Neuron (in vitro differentiated cells): Measurements from ENCODE around the gene IRF9.
A peak's percentile ranks its signal among the peaks of the same experiment; 100 is the strongest.

Experiments
- H2AFZ ChIP-seq: one replicate; pipeline ENCODE4 v1.6.1; 2013; ENCODE audit warnings: low read depth, mild to moderate bottlenecking, inconsistent platforms, low read length, moderate library complexity
- H3K27me3 ChIP-seq: one replicate; pipeline ENCODE4 v1.6.1; 2013; ENCODE audit warnings: low read length; ENCODE audit not compliant: insufficient read depth
- H3K36me3 ChIP-seq: one replicate; pipeline ENCODE4 v1.6.1; 2013; ENCODE audit warnings: low read length; ENCODE audit not compliant: insufficient read depth
- H3K4me1 ChIP-seq: one replicate; pipeline ENCODE4 v1.6.1; 2013; ENCODE audit warnings: low read length; ENCODE audit not compliant: insufficient read depth
- H3K4me3 ChIP-seq: 2 replicates; pipeline ENCODE4 v1.5.1; 2013; ENCODE audit warnings: mild to moderate bottlenecking, low read length, moderate library complexity
- H3K9me3 ChIP-seq: one replicate; pipeline ENCODE4 v1.6.1; 2013; ENCODE audit warnings: low read length

The IRF9 gene

DNA sequence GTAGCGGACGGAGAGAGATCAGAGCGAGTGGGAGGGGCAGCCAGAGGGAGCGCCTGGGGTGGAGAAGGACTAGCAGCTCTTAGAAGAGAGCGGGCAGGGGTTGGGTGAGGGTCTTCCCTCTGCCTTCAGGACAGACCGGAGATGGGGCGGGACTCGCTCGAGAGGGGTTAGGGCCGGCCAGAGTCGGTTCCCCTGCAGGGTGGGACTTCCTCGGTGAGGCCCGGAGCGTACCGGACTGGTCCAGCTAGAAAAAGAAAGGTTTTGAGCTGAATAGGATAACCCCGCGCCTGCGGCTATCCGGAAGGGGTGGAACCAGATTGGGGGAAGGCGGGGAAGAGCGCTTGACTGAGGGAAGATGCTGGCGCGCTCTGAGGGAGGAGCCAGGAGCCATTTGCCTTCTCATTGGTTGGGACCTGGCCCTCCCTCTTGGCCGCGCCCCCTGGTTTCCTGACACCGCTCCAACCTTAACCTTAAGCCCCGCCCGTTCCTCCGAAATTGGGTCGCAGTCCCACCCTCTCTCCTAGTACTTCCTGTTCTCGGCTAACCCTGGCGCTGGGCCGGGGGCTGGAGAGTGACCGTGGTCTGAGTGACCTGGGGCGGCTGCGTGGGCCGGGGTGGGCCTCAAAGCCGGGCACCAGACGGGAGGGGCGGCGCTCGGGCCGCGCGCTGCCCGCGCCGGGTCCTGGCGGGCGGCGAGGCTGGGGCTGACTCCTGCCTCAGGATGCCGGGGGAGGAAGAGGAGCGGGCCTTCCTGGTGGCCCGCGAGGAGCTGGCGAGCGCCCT, 13.9 kb upstream of the IRF9 start, which contains the start of gene RNF31:
RNF31 (plus strand) TSS at position 521 of the 783 bp plus-strand sequence; CDS start at position 722, 201 bp downstream.
- Histone ChIP-seq H2AFZ (peak within 1 kb of the TSS; percentile 56), H3K4me3 (peak within 1 kb of the TSS; percentile 66), H3K4me1 (peaks cover 23% of the 10 kb centered on the region), H3K36me3 (peaks cover 50% of the 10 kb centered on the region), H3K27me3 (no peaks in the 10 kb centered on the region), H3K9me3 (no peaks in the 10 kb centered on the region)

GRCh38 chr14:24147761-24148428, 13.2 kb upstream of the IRF9 start:
- H3K36me3 ChIP-seq = peaks cover 55% of the 10 kb centered on the region
- H3K4me3 ChIP-seq = peak overlapping the region; percentile 66
- H2AFZ ChIP-seq = peak overlapping the region; percentile 56
- H3K9me3 ChIP-seq = no peaks in the 10 kb centered on the region
- H3K27me3 ChIP-seq = no peaks in the 10 kb centered on the region
- H3K4me1 ChIP-seq = peaks cover 22% of the 10 kb centered on the region

GRCh38 chr14:24149302-24149969, 11.6 kb upstream of the IRF9 start:
- Histone ChIP-seq H3K4me3 (no peak overlapping the region), H3K9me3 (no peaks in the 10 kb centered on the region), H3K36me3 (peaks cover 46% of the 10 kb centered on the region), H3K4me1 (peaks cover 22% of the 10 kb centered on the region), H2AFZ (no peak overlapping the region), H3K27me3 (no peaks in the 10 kb centered on the region)

DNA sequence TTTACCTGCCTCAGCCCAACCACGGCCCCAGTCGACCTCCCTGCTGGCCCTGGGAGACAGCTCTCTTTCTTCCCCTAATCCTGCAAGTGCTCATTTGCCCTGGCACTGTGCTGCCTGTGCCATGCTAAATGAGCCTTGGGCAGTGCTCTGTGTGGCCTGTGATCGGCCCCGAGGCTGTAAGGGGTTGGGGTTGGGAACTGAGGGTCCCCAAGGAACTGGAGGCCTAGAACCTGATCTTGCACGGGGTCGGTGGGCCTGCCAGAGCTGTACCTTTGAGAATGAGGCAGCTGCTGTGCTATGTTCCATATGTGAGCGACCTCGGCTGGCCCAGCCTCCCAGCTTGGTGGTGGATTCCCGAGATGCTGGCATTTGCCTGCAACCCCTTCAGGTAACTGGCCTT, 11.0 kb upstream of the IRF9 start:
- Histone ChIP-seq H3K9me3 (no peaks in the 10 kb centered on the region), H3K27me3 (no peaks in the 10 kb centered on the region), H3K4me1 (peaks cover 22% of the 10 kb centered on the region), H2AFZ (no peak overlapping the region), H3K36me3 (peaks cover 48% of the 10 kb centered on the region), H3K4me3 (no peak overlapping the region)

GRCh38 chr14:24150567-24150966, 10.5 kb upstream of the IRF9 start:
- H3K27me3 ChIP-seq = no peaks in the 10 kb centered on the region
- no peak overlapping the region for H3K4me3 ChIP-seq
- H2AFZ ChIP-seq = no peak overlapping the region
- H3K4me1 ChIP-seq = peaks cover 19% of the 10 kb centered on the region
- peaks cover 53% of the 10 kb centered on the region for H3K36me3 ChIP-seq
- H3K9me3 ChIP-seq = no peaks in the 10 kb centered on the region

DNA sequence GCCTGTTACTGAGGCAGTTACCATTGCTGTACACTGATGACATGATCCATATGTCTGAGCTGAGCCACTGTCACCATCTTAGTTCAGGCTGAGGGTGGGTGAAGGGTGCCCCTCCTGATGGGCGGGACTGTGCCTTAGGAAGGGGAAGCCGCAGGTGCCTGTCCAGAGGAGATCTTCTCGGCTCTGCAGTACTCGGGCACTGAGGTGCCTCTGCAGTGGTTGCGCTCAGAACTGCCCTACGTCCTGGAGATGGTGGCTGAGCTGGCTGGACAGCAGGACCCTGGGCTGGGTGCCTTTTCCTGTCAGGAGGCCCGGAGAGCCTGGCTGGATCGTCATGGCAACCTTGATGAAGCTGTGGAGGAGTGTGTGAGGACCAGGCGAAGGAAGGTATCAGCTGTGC, 10.1 kb upstream of the IRF9 start:
- H2AFZ ChIP-seq = no peak overlapping the region
- H3K9me3 ChIP-seq = no peaks in the 10 kb centered on the region
- H3K4me3 ChIP-seq = no peak overlapping the region
- H3K36me3 ChIP-seq = peaks cover 57% of the 10 kb centered on the region
- H3K27me3 ChIP-seq = no peaks in the 10 kb centered on the region
- H3K4me1 ChIP-seq = peaks cover 15% of the 10 kb centered on the region

DNA sequence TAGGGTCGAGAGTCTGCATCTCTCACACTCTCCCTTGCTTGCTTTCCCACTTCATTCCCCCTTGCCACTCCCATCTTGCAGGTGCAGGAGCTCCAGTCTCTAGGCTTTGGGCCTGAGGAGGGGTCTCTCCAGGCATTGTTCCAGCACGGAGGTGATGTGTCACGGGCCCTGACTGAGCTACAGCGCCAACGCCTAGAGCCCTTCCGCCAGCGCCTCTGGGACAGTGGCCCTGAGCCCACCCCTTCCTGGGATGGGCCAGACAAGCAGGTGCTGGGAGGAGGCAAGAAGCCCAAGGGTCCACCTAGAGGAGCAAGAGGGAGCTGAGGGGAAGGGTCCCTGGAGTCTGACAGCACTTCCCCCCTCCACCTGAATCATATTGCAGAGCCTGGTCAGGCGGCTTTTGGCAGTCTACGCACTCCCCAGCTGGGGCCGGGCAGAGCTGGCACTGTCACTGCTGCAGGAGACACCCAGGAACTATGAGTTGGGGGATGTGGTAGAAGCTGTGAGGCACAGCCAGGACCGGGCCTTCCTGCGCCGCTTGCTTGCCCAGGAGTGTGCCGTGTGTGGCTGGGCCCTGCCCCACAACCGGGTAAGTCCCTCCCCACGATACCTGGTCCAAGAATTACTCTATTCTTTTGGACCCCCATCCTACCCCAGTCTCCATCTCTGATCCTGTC, 9.5 kb upstream of the IRF9 start:
- Histone ChIP-seq H3K9me3 (no peaks in the 10 kb centered on the region), H3K36me3 (peaks cover 61% of the 10 kb centered on the region)

DNA sequence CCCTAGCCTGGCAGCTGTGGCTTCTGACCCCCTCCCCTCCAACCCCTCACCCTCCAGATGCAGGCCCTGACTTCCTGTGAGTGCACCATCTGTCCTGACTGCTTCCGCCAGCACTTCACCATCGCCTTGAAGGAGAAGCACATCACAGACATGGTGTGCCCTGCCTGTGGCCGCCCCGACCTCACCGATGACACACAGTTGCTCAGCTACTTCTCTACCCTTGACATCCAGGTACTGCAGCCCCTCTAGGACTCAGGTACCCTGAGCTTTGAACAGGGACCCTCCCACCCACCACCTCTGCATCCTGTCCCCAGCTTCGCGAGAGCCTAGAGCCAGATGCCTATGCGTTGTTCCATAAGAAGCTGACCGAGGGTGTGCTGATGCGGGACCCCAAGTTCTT, 6.0 kb upstream of the IRF9 start:
- Histone ChIP-seq H3K36me3 (peaks cover 71% of the 10 kb centered on the region), H3K4me1 (no peaks in the 10 kb centered on the region), H3K27me3 (no peaks in the 10 kb centered on the region), H2AFZ (no peak overlapping the region), H3K9me3 (no peaks in the 10 kb centered on the region), H3K4me3 (no peak overlapping the region)

More for the DNA sequence above, 9.5 kb upstream of the IRF9 start:
- H3K4me1 ChIP-seq = peaks cover 11% of the 10 kb centered on the region
- H3K27me3 ChIP-seq = no peaks in the 10 kb centered on the region
- no peak overlapping the region for H2AFZ ChIP-seq
- H3K4me3 ChIP-seq = no peak overlapping the region

- Histone ChIP-seq H3K4me1 (peaks cover 14% of the 10 kb centered on the region), H3K4me3 (no peak overlapping the region), H3K9me3 (no peaks in the 10 kb centered on the region), H2AFZ (no peak overlapping the region), H3K36me3 (peaks cover 62% of the 10 kb centered on the region), H3K27me3 (no peaks in the 10 kb centered on the region)
Measured at GRCh38 chr14:24156840-24157239, 4.2 kb upstream of the IRF9 start.

GRCh38 chr14:24157331-24157730, 3.7 kb upstream of the IRF9 start:
- H3K4me1 ChIP-seq = peaks cover 19% of the 10 kb centered on the region
- no peaks in the 10 kb centered on the region for H3K27me3 ChIP-seq
- no peaks in the 10 kb centered on the region for H3K9me3 ChIP-seq
- H2AFZ ChIP-seq = no peak overlapping the region
- no peak overlapping the region for H3K4me3 ChIP-seq
- H3K36me3 ChIP-seq = peaks cover 57% of the 10 kb centered on the region

- no peaks in the 10 kb centered on the region for H3K27me3 ChIP-seq
- H3K4me3 ChIP-seq = no peak overlapping the region
- peaks cover 64% of the 10 kb centered on the region for H3K36me3 ChIP-seq
Measured at GRCh38 chr14:24159777-24160498, 1.1 kb upstream of the IRF9 start.

DNA sequence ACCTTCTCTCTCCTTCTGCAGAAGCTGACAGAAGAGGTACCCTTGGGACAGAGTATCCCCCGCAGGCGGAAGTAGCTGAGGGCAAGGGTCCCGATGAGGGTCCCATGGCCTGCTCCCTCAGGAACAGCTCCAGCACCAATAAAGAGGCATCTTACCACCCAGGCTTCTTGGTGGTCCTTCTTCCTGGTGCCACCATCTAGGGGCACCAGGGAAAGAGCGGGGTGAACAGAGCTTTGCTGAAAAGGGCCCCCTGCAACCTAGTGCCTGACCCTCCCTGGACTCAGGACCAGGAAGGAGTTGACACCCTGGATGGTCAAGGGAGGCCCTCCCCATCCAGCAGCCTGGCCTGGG, 591 bp upstream of the IRF9 start:
- no peaks in the 10 kb centered on the region for H3K9me3 ChIP-seq
- peaks cover 64% of the 10 kb centered on the region for H3K36me3 ChIP-seq
- no peaks in the 10 kb centered on the region for H3K27me3 ChIP-seq
- no peak overlapping the region for H2AFZ ChIP-seq
- no peak overlapping the region for H3K4me3 ChIP-seq
- H3K4me1 ChIP-seq = peaks cover 19% of the 10 kb centered on the region

More at GRCh38 chr14:24159777-24160498, 1.1 kb upstream of the IRF9 start:
- Histone ChIP-seq H3K4me1 (peaks cover 19% of the 10 kb centered on the region), H3K9me3 (no peaks in the 10 kb centered on the region), H2AFZ (no peak overlapping the region)
